IPS DF 6.9 (cell line): Measurements from ENCODE around the gene STH.

ENCODE experiments used
- DNase-seq: peaks from one replicate; pipeline ENCODE4 v3.0.0-alpha.2; 2013; ENCODE audit warnings: low read depth, low spot score
- H3K27ac ChIP-seq: one replicate; pipeline ENCODE4 v1.5.1; 2013; ENCODE audit warnings: low read length, control low read depth
- H3K27me3 ChIP-seq: 2 replicates; pipeline ENCODE4 v1.6.1; 2013; ENCODE audit warnings: mild to moderate bottlenecking, low read length; ENCODE audit not compliant: control insufficient read depth, insufficient read depth
- H3K36me3 ChIP-seq: 2 replicates; pipeline ENCODE4 v1.6.1; 2013; ENCODE audit warnings: low read length; ENCODE audit not compliant: control insufficient read depth, insufficient read depth
- H3K4me1 ChIP-seq: 2 replicates; pipeline ENCODE4 v1.6.1; 2013; ENCODE audit warnings: low read length; ENCODE audit not compliant: control insufficient read depth, insufficient read depth
- H3K4me3 ChIP-seq: 2 replicates; pipeline ENCODE4 v1.5.1; 2013; ENCODE audit warnings: mild to moderate bottlenecking, low read length
- H3K9me3 ChIP-seq: 2 replicates; pipeline ENCODE4 v1.6.1; 2013; ENCODE audit warnings: low read length, inconsistent platforms; ENCODE audit not compliant: control insufficient read depth, insufficient read depth
- WGBS: extraction: QIAGEN DNeasy Blood & Tissue Kit; methylation state at CpG from one replicate; pipeline ENCODE4 v1.1.7; 2013; ENCODE audit warnings: mixed read lengths, missing lambda C conversion rate; ENCODE audit not compliant: insufficient read length, insufficient coverage; 5-methylcytosine and 5-hydroxymethylcytosine counted together

STH gene, protein sequence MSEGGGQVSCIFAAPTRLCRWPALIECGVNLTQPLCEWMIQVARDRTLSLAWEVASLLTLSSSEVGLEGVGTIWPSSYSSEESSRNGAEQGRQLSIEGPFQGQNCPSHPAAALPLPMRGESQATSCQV

DNA sequence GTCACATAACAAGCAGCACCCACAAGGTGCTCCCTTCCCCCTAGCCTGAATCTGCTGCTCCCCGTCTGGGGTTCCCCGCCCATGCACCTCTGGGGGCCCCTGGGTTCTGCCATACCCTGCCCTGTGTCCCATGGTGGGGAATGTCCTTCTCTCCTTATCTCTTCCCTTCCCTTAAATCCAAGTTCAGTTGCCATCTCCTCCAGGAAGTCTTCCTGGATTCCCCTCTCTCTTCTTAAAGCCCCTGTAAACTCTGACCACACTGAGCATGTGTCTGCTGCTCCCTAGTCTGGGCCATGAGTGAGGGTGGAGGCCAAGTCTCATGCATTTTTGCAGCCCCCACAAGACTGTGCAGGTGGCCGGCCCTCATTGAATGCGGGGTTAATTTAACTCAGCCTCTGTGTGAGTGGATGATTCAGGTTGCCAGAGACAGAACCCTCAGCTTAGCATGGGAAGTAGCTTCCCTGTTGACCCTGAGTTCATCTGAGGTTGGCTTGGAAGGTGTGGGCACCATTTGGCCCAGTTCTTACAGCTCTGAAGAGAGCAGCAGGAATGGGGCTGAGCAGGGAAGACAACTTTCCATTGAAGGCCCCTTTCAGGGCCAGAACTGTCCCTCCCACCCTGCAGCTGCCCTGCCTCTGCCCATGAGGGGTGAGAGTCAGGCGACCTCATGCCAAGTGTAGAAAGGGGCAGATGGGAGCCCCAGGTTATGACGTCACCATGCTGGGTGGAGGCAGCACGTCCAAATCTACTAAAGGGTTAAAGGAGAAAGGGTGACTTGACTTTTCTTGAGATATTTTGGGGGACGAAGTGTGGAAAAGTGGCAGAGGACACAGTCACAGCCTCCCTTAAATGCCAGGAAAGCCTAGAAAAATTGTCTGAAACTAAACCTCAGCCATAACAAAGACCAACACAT is at the start of gene STH:
Gene STH, plus strand, starts transcription at position 264 of the 913 bp plus-strand sequence. Its CDS starts 30 bp downstream, at position 294.
- Histone ChIP-seq H3K4me1 (no peaks in the 10 kb centered on the region), H3K4me3 (no peak within 1 kb of the TSS), H3K36me3 (no peaks in the 10 kb centered on the region), H3K27me3 (no peaks in the 10 kb centered on the region), H3K9me3 (no peaks in the 10 kb centered on the region), H3K27ac (no peak within 1 kb of the TSS)
- no peak for DNase-seq
- WGBS, result no CpG with 5 or more reads among the region's 8 CpGs

DNA sequence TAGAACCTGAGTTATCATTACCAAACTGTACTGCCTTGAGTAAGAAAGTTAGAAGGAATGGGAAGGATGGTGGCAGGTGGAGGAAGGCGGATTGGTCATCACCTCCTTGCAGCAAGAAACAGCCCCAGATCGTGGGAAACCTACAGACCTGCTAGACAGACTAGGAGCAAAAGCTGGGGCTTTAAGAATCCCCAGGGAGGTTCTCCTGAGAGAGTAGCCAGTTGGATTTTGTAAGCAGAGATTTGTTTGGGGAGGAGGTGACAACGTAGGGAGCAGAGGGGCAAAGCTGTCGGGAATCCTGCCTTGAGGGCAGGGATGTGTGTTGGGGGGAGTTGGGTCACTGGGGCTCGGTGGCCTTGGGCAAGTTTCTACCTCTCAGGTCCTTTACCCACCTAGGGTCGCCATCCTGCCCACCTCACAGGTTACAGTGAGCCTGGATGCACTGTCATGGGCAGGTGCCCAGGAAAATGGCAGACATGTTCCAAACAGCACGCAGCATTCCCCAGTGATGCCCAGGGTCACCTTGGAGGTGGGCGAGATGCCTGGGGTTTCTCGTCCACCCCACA is 49.2 kb upstream of the STH start:
- WGBS, result no CpG with 5 or more reads among the region's 9 CpGs

DNA sequence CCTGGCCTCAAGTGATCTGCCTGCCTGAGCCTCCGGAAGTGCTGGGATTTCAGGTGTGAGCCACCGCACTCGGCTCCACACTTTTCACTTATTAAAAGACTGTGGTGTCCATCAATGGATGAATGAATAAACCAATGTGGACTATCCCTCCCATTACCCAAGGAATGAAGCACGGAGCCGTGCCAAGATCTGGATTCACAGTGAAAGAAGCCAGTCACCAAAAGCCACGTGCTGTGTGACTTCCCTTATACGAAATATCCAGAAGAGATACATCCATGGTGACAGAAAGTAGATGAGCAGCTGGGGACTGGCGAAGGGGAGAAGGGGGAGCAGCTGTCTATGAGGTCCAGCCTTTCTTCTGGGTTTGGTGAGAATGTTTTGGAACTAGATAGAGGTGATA is 48.2 kb upstream of the STH start:
- Histone ChIP-seq H3K9me3 (no peaks in the 10 kb centered on the region), H3K4me3 (no peak overlapping the region), H3K4me1 (no peaks in the 10 kb centered on the region; the same call in 1 of the 2 replicates), H3K27me3 (no peaks in the 10 kb centered on the region), H3K27ac (no peak overlapping the region), H3K36me3 (no peaks in the 10 kb centered on the region)
- WGBS, result no CpG with 5 or more reads among the region's 8 CpGs
- DNase-seq, result no peak

More for the DNA sequence above, 49.2 kb upstream of the STH start:
- Histone ChIP-seq H3K27me3 (no peaks in the 10 kb centered on the region), H3K4me1 (no peaks in the 10 kb centered on the region; the same call in 1 of the 2 replicates), H3K4me3 (no peak overlapping the region), H3K9me3 (no peaks in the 10 kb centered on the region), H3K36me3 (no peaks in the 10 kb centered on the region), H3K27ac (no peak overlapping the region)
- DNase-seq, result no peak

DNA sequence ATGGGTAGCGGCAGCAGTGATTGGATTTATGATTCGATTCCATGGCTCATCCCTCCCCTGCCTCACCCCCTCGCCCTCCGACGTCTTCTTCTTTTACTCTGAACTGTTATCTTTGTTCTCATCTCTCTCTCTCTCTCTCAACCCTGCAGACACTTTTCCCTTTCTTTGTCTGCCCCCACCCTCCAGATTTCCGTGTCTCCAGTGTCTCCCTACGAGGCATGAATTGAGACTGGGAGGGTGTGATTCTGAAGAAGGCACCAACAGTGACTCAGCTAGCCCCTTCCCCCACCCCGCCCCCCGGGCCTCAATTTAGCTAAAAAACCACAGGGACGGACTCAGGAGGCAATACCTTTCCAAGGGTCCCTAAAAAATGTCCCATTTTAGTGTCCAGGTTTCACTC is 47.6 kb upstream of the STH start:
- Histone ChIP-seq H3K4me1 (no peaks in the 10 kb centered on the region; the same call in 1 of the 2 replicates), H3K36me3 (no peaks in the 10 kb centered on the region), H3K4me3 (no peak overlapping the region), H3K9me3 (no peaks in the 10 kb centered on the region), H3K27ac (no peak overlapping the region), H3K27me3 (no peaks in the 10 kb centered on the region)
- no CpG with 5 or more reads among the region's 10 CpGs for WGBS
- no peak for DNase-seq

DNA sequence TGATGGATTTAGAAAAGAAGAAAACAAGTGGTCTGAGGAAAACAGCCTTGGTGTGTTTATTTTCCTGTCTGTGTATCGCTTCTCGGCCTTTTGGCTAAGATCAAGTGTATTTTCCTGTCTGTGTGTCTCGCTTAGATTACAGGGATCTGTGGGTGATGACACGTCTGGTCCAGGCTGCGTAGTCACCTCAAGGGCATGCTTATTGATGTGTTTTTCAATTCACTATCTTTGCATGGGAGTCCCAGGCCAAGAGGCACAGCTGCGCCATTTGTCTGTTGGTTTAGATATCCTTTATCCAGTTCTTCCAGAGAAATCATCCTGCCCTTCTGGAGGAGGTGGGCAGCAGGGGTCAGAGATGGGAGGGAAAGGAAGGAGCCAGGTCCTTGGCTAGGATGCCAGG is 47.1 kb upstream of the STH start:
- DNase-seq, result no peak
- Histone ChIP-seq H3K36me3 (no peaks in the 10 kb centered on the region), H3K27me3 (no peaks in the 10 kb centered on the region), H3K4me3 (no peak overlapping the region), H3K4me1 (no peaks in the 10 kb centered on the region; the same call in 1 of the 2 replicates), H3K27ac (no peak overlapping the region), H3K9me3 (no peaks in the 10 kb centered on the region)
- no CpG with 5 or more reads among the region's 6 CpGs for WGBS

DNA sequence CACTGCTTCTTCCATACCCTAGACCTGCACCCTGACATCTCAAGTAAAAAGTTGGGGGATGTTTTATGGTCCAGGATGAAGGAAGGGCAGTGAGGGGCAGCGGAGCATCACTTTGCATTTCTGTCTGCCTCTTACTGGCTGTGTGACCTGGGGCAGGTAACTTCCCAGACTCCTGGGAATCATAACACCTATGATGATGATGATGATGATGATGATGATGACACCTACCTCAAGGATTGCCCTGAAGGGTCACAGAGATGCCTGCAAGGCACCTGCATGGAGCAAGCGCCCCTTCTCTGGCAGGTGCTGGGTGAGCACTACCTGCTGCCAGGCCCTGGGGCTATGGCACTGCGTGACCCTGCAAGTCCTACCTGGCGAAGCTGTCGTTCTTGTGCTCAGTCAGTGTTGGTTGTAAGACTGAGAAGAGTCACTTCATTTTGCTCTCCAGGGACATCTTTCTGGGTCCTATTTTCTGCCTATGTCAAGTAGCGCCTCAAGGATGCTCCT is 46.2 kb upstream of the STH start:
- H3K9me3 ChIP-seq, result no peaks in the 10 kb centered on the region
- no CpG with 5 or more reads among the region's 6 CpGs for WGBS
- no peak overlapping the region for H3K4me3 ChIP-seq
- no peaks in the 10 kb centered on the region for H3K27me3 ChIP-seq
- H3K27ac ChIP-seq, result no peak overlapping the region
- H3K4me1 ChIP-seq, result no peaks in the 10 kb centered on the region; the same call in 1 of the 2 replicates
- no peak for DNase-seq
- no peaks in the 10 kb centered on the region for H3K36me3 ChIP-seq

DNA sequence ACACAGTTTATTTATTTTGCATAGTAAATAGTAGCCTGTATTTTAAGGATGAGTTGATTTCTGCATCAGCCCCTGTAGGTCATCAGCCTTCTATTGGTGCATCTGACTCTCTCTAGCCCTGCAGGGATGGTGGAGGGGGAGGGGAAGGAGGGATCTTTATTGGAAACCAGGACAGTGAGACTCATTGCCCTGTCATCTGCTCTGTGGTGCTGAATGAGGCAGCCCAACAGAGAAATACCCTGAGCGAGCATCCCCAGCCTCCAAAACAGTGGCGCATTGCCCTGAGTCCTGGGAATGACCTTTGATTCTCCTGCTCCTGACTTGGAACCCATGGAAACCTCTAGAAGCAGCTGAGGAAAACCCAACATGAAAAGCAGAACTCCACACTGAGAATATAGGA is 45.5 kb upstream of the STH start:
- Histone ChIP-seq H3K9me3 (no peaks in the 10 kb centered on the region), H3K36me3 (no peaks in the 10 kb centered on the region), H3K27ac (no peak overlapping the region), H3K4me3 (no peak overlapping the region), H3K27me3 (no peaks in the 10 kb centered on the region), H3K4me1 (no peaks in the 10 kb centered on the region; the same call in 1 of the 2 replicates)
- WGBS, result no CpG with 5 or more reads among the region's 2 CpGs
- DNase-seq, result no peak

DNA sequence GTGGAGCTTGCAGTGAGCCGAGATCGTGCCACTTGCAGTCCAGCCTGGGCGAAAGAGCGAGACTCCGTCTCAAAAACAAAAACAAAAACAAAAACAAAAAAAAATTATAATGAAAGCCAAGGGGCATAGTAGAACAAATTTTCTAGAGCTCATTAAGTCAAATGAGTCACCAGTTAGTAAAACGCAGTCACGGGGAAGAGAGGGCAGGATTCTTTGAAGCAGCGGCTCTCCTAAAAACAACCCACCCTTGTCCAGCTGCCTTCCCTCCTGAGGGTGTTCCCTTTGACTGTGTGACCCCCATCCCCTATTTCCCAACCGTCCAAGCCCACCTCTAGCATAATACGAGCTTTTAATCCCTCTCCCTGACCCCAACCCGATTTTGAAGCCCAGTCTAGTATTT is 44.1 kb upstream of the STH start:
- Histone ChIP-seq H3K4me3 (no peak overlapping the region), H3K27me3 (no peaks in the 10 kb centered on the region), H3K36me3 (no peaks in the 10 kb centered on the region), H3K9me3 (no peaks in the 10 kb centered on the region), H3K27ac (no peak overlapping the region), H3K4me1 (no peaks in the 10 kb centered on the region; the same call in 1 of the 2 replicates)
- DNase-seq, result no peak
- WGBS, result no CpG with 5 or more reads among the region's 11 CpGs

DNA sequence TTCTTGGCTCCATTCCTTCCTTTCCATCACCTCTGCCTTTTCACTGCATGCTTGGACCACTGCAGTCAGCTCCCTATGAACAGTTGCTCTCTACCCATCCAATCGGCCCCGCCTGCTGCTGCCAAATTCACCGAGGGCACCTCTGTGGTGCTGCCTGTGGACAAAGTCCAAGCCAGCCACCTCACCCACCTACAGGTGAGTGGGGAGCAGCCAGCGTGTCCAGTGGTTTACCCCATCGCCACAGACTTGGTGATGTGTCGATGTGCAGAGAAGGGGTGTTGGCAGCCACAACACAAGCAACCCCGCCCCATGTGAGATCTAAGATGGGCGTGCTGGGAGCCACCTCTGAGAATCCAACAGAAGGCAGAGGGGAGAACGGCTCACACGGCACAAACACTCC is 43.7 kb upstream of the STH start:
- Histone ChIP-seq H3K4me1 (no peaks in the 10 kb centered on the region; the same call in 1 of the 2 replicates), H3K27me3 (no peaks in the 10 kb centered on the region), H3K9me3 (no peaks in the 10 kb centered on the region), H3K27ac (no peak overlapping the region), H3K4me3 (no peak overlapping the region), H3K36me3 (no peaks in the 10 kb centered on the region)
- DNase-seq, result no peak
- WGBS, result no CpG with 5 or more reads among the region's 10 CpGs

DNA sequence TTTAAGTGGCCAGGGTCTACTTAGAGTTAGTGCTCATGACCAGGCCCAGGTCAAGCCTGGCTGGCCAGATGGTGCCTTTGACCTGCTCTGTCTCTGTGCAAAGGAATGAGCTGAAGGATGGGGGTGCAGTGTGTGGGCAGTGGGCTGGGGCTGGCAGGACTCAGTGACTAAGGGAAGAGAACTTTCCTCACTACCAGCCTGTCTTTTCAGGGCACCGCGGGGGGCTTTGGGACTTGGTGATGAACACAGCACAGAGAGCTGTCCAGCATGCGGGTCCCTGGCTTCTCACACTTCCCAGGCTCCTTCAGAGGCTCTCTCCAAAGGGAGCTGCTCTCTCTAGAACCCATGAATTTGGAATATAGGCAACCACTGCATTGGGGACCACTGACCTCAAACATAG is 43.0 kb upstream of the STH start:
- Histone ChIP-seq H3K4me3 (no peak overlapping the region), H3K36me3 (no peaks in the 10 kb centered on the region), H3K27ac (no peak overlapping the region), H3K4me1 (no peaks in the 10 kb centered on the region; the same call in 1 of the 2 replicates), H3K27me3 (no peaks in the 10 kb centered on the region), H3K9me3 (no peaks in the 10 kb centered on the region)
- no peak for DNase-seq
- no CpG with 5 or more reads among the region's 3 CpGs for WGBS
